ENCODE measurements around the gene SH2D3C. TPM values are rescaled to one million over a fixed set of nuclear protein-coding genes. Genes with fewer than 3 reads are reported as not detected.

The SH2D3C gene
- total and polyA plus RNA-seq, 2 of the 4 experiments (the other 2 are of a cell fraction): under 0.01 to 0.24 TPM

- intact Hi-C loops (cut with micrococcal nuclease): no loop called here
- BruUV-seq (replicated peaks): no TSS peak
- no peak overlapping the region for H3K18ac ChIP-seq (ENCODE audit: low read depth, low read length)
- no peak overlapping the region for H3K4ac ChIP-seq (ENCODE audit: low read depth, low read length)
- no peak overlapping the region for H4K91ac ChIP-seq (ENCODE audit: insufficient read depth, low read depth, low read length)
- H4K8ac ChIP-seq (ENCODE audit: low read depth in 2 of 2, low read length in 2 of 2): no peak overlapping the region
- no peak overlapping the region for H2AK5ac ChIP-seq (ENCODE audit: low read depth, low read length)
- ChIA-PET POLR2A (ENCODE audit: unreplicated experiment) (no interaction called here), CTCF (no interaction called here)
- peaks cover 14 to 27% of the 10 kb centered on the region in 2 experiments for H3K79me1 ChIP-seq (ENCODE audit: low read depth in 1 of 2, low read length in 2 of 2)
- no peak overlapping the region for H3K23ac ChIP-seq (ENCODE audit: low read depth, low read length)
- H3K9ac ChIP-seq (ENCODE audit: low read depth, low read length): no peak overlapping the region
- no peak overlapping the region for H3K14ac ChIP-seq (replicated peaks; ENCODE audit: low read depth, low read length)
- H2AK9ac ChIP-seq (replicated peaks; ENCODE audit: low read depth, low read length, poor library complexity): no peak overlapping the region
- H3K4me2 ChIP-seq (ENCODE audit: low read depth, low read length): no peak overlapping the region
- no peaks in the 10 kb centered on the region for H3K9me3 ChIP-seq (ENCODE audit: control insufficient read depth, insufficient read depth, low read length)
- no peak overlapping the region for H2BK5ac ChIP-seq (ENCODE audit: low read depth, low read length, poor library complexity, severe bottlenecking)
- no peak overlapping the region for H2BK20ac ChIP-seq (ENCODE audit: low read depth, low read length)
- H3K36me3 ChIP-seq (ENCODE audit: control insufficient read depth, insufficient read depth, low read length): peaks cover 78% of the 10 kb centered on the region
- dilution Hi-C loops (cut with HindIII; ENCODE audit: low sequenced_read_pairs, unreplicated experiment): no loop called here
- no peak overlapping the region for H3K56ac ChIP-seq (ENCODE audit: extremely low read depth, insufficient read depth, low read length)
- ATAC-seq (ENCODE audit: low read depth) (no peak), DNase-seq (no peak)
- H4K20me1 ChIP-seq (ENCODE audit: insufficient read depth, low read length): peaks cover 19% of the 10 kb centered on the region; the same call in 1 of the 2 replicates
- H3K27ac ChIP-seq (ENCODE audit: insufficient read depth, low read length): no peak overlapping the region
- H3K4me1 ChIP-seq (ENCODE audit: control insufficient read depth, insufficient read depth, low read length): peaks cover 11% of the 10 kb centered on the region; the same call in 1 of the 2 replicates
- no peaks in the 10 kb centered on the region for H3K27me3 ChIP-seq (ENCODE audit: control insufficient read depth, insufficient read depth, low read length)
- no peak overlapping the region for H3K4me3 ChIP-seq (ENCODE audit: insufficient read depth, low read depth, low read length)
- in situ Hi-C loops (cut with MboI; ENCODE audit: low sequenced_read_pairs): no loop called here
- no peak for TF ChIP-seq USF2 (IDR thresholded peaks at IDR 0.05; ENCODE audit: low read depth, low read length)
- no peak for TF ChIP-seq CEBPB (IDR thresholded peaks at IDR 0.05; ENCODE audit: low read depth, low read length)
- TF ChIP-seq RCOR1 (IDR thresholded peaks at IDR 0.05; ENCODE audit: insufficient replicate concordance, low read length): no peak
- no peak for TF ChIP-seq CTCF (conservative IDR thresholded peaks at IDR 0.05; ENCODE audit: low read depth, low read length)
- TF ChIP-seq NFE2L2 (IDR thresholded peaks at IDR 0.05; ENCODE audit: low read depth, low read length): no peak
- no peak for TF ChIP-seq BHLHE40 (IDR thresholded peaks at IDR 0.05; ENCODE audit: low read depth, low read length)
- TF ChIP-seq MAFK (IDR thresholded peaks at IDR 0.05; ENCODE audit: low read depth, low read length): no peak
- no peak for TF ChIP-seq MXI1 (IDR thresholded peaks at IDR 0.05; ENCODE audit: borderline replicate concordance, low read depth, low read length)
- TF ChIP-seq ELK1 (IDR thresholded peaks at IDR 0.05; ENCODE audit: borderline replicate concordance, low read depth, low read length): no peak
- TF ChIP-seq MAZ (IDR thresholded peaks at IDR 0.05; ENCODE audit: borderline replicate concordance, low read depth, low read length): no peak
- TF ChIP-seq FOS (IDR thresholded peaks at IDR 0.05; ENCODE audit: low read depth, low read length): no peak
- no peak for TF ChIP-seq RFX5 (IDR thresholded peaks at IDR 0.05; ENCODE audit: low read depth, low read length)
- no peak for TF ChIP-seq SMC3 (IDR thresholded peaks at IDR 0.05; ENCODE audit: low read depth, low read length)
- TF ChIP-seq CHD1 (IDR thresholded peaks at IDR 0.05; ENCODE audit: low read depth, low read length): no peak
- no peak for TF ChIP-seq POLR2A (IDR thresholded peaks at IDR 0.05; ENCODE audit: low read depth, low read length)
- H2AFZ ChIP-seq (replicated peaks; ENCODE audit: low read length, poor library complexity): no peak overlapping the region
- no peak overlapping the region for H2BK15ac ChIP-seq (ENCODE audit: low read depth, low read length)
- H3K9me1 ChIP-seq (ENCODE audit: insufficient read depth, low read length): no peaks in the 10 kb centered on the region; the same call in 1 of the 2 replicates
- H2BK120ac ChIP-seq (ENCODE audit: low read depth, low read length): no peak overlapping the region
- no CpG with 5 or more reads among the region's 9 CpGs for WGBS, 2 experiments (ENCODE audit: extremely low coverage in 2 of 2, insufficient read length in 1 of 2)
- H4K5ac ChIP-seq (ENCODE audit: low read depth, low read length): no peak overlapping the region
Measured at GRCh38 chr9:127813686-127814226, 35.3 kb upstream of the SH2D3C start.

Data from IMR-90 (cell line).